Loucy (cell line): ENCODE results near the gene NID1.
"Not testable (repeated sequence)": the region's sequence is repeated elsewhere in the genome, so short reads cannot be mapped to it uniquely, and the experiment has no call there.

Experiments used
- H2AFZ ChIP-seq: fragments of 200-600 bp; sonication (generic); 2 replicates; pipeline ENCODE4 v1.6.0; 2016; ENCODE audit warnings: antibody characterized with exemption, mild to moderate bottlenecking, low read length, moderate library complexity
- H3F3A ChIP-seq: fragments of 200-600 bp; 2 replicates; pipeline ENCODE4 v1.6.0; 2016; ENCODE audit warnings: antibody characterized with exemption, low read depth, mild to moderate bottlenecking
- H3K27me3 ChIP-seq: fragments of 200-600 bp; sonication (generic); 2 replicates; pipeline ENCODE4 v1.6.1; 2014; ENCODE audit warnings: low read length, mild to moderate bottlenecking; ENCODE audit not compliant: insufficient read depth, poor library complexity, severe bottlenecking
- H3K36me3 ChIP-seq: fragments of 200-600 bp; sonication (generic); 2 replicates; pipeline ENCODE4 v1.6.1; 2016; ENCODE audit warnings: low read length; ENCODE audit not compliant: insufficient read depth
- H3K4me1 ChIP-seq: fragments of 200-600 bp; sonication (generic); 2 replicates; pipeline ENCODE4 v1.5.1; 2014; ENCODE audit warnings: low read length, mild to moderate bottlenecking; ENCODE audit not compliant: insufficient read depth, poor library complexity, severe bottlenecking
- H3K4me2 ChIP-seq: fragments of 200-600 bp; sonication (generic); 2 replicates; pipeline ENCODE4 v1.6.0; 2014; ENCODE audit warnings: antibody characterized with exemption, low read length, low read depth, mild to moderate bottlenecking; ENCODE audit not compliant: poor library complexity, severe bottlenecking
- H3K4me3 ChIP-seq: fragments of 200-600 bp; sonication (generic); 2 replicates; pipeline ENCODE4 v1.5.1; 2014; ENCODE audit warnings: low read length, mild to moderate bottlenecking, mixed read lengths; ENCODE audit not compliant: poor library complexity, severe bottlenecking
- H3K79me2 ChIP-seq: fragments of 200-600 bp; sonication (generic); 2 replicates; pipeline ENCODE4 v1.6.1; 2014; ENCODE audit warnings: low read length; ENCODE audit not compliant: insufficient read depth
- H3K9ac ChIP-seq: fragments of 200-600 bp; sonication (generic); 2 replicates; pipeline ENCODE4 v1.6.0; 2014; ENCODE audit warnings: mild to moderate bottlenecking, low read depth, low read length, moderate library complexity; ENCODE audit not compliant: poor library complexity, severe bottlenecking
- H3K9me2 ChIP-seq: fragments of 200-600 bp; sonication (generic); replicated peaks from 2 replicates; pipeline ENCODE4 v1.6.1; 2016; ENCODE audit warnings: low read depth, low read length, mixed read lengths
- H3K9me3 ChIP-seq: fragments of 200-600 bp; sonication (generic); 2 replicates; pipeline ENCODE4 v1.6.1; 2014; ENCODE audit warnings: mild to moderate bottlenecking, antibody characterized with exemption, low read length, low read depth; ENCODE audit not compliant: insufficient read depth
- H4K20me1 ChIP-seq: fragments of 200-600 bp; sonication (generic); 2 replicates; pipeline ENCODE4 v1.6.0; 2014; ENCODE audit warnings: antibody characterized with exemption, low read length, mild to moderate bottlenecking; ENCODE audit not compliant: insufficient read depth, poor library complexity, severe bottlenecking
- EZH2phosphoT487 ChIP-seq: fragments of 200-600 bp; IDR thresholded peaks from 2 replicates; pipeline ENCODE4 v1.6.1; 2018; ENCODE audit warnings: antibody characterized with exemption, mild to moderate bottlenecking, moderate library complexity, borderline replicate concordance
- TF ChIP-seq, protein P1 (sequence below): fragments of 200-600 bp; sonication (generic); conservative IDR thresholded peaks from 2 replicates; pipeline ENCODE4 v1.5.1; 2014; ENCODE audit warnings: mild to moderate bottlenecking, antibody characterized with exemption, low read length

NID1 gene

DNA sequence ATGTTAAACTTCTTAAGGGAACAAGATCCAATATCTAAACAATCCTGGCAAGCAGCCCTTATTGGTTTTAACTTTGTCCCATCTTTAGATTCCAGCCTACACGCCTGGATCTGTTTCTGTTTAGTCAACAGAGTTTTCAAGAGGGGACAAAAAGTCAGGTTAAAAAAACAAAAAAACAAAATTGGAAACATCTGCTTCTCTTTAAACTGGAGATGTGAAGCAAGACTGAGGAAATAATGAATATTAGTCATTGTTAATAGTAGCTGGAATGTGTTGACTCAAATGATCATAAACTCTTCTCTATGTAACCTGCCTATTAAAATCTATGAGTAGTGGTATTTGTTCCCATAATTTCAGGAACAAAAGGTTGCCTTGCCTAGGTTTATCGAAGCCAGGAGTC lies 55.0 kb downstream of the NID1 start:
- Histone ChIP-seq H3K4me2 (no peak overlapping the region), H3K4me1 (no peaks in the 10 kb centered on the region), H3K9me2 (no peaks in the 10 kb centered on the region), H4K20me1 (no peaks in the 10 kb centered on the region), H3K36me3 (no peaks in the 10 kb centered on the region), H3K4me3 (no peak overlapping the region), H3F3A (no peaks in the 10 kb centered on the region), H3K79me2 (no peaks in the 10 kb centered on the region), H2AFZ (no peak overlapping the region), H3K9me3 (no peaks in the 10 kb centered on the region), H3K27me3 (no peaks in the 10 kb centered on the region), H3K9ac (no peak overlapping the region)
- no peak for TF ChIP-seq EZH2phosphoT487
- TF ChIP-seq, protein P1, sequence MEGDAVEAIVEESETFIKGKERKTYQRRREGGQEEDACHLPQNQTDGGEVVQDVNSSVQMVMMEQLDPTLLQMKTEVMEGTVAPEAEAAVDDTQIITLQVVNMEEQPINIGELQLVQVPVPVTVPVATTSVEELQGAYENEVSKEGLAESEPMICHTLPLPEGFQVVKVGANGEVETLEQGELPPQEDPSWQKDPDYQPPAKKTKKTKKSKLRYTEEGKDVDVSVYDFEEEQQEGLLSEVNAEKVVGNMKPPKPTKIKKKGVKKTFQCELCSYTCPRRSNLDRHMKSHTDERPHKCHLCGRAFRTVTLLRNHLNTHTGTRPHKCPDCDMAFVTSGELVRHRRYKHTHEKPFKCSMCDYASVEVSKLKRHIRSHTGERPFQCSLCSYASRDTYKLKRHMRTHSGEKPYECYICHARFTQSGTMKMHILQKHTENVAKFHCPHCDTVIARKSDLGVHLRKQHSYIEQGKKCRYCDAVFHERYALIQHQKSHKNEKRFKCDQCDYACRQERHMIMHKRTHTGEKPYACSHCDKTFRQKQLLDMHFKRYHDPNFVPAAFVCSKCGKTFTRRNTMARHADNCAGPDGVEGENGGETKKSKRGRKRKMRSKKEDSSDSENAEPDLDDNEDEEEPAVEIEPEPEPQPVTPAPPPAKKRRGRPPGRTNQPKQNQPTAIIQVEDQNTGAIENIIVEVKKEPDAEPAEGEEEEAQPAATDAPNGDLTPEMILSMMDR = no peak

DNA sequence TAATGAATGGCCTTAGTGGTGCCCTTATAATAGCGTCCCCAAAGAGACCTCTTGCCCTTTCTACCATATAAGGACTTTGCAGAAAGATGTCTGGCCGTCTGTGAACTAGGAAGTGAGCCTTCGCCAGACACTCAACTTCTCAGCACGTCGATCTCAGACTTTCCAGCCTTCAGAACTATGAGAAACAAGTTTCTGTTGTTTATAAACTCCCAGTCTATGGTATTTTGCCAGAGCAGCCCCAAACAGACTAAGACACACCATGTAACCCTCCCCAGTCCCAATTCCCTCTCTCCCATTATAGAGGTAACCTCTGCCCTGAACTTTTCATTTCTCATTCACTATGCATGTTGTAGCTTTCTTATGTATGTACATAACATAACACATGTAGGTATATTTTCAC lies 55.7 kb downstream of the NID1 start:
- H3F3A ChIP-seq = no peaks in the 10 kb centered on the region
- H3K79me2 ChIP-seq = no peaks in the 10 kb centered on the region
- TF ChIP-seq EZH2phosphoT487 = no peak
- TF ChIP-seq, protein P1 = no peak
- no peak overlapping the region for H3K4me3 ChIP-seq
- no peak overlapping the region for H3K4me2 ChIP-seq
- H3K4me1 ChIP-seq = no peaks in the 10 kb centered on the region
- H4K20me1 ChIP-seq = no peaks in the 10 kb centered on the region
- H3K9ac ChIP-seq = no peak overlapping the region
- no peaks in the 10 kb centered on the region for H3K36me3 ChIP-seq
- H3K9me2 ChIP-seq = no peaks in the 10 kb centered on the region
- H2AFZ ChIP-seq = no peak overlapping the region
- H3K9me3 ChIP-seq = no peaks in the 10 kb centered on the region
- no peaks in the 10 kb centered on the region for H3K27me3 ChIP-seq

DNA sequence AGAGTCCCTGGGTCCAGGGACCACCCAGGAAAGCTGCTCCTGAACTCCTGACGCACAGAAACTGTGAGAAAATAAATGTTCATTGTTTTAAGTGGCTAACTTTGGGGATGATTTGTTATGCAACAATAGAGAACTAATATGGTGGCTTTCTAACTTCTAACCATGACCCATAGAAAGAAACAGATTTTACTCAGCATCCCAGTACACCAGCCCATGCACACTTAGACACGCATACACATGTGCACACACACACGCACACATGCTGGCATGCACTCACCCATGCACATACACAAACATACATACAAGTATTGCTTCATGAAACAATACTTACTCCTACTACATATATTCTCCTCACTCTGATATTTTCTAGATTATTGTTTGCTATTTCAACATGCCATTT lies 57.1 kb downstream of the NID1 start:
- no peaks in the 10 kb centered on the region for H3K9me2 ChIP-seq
- H3F3A ChIP-seq = no peaks in the 10 kb centered on the region
- H3K4me2 ChIP-seq = no peak overlapping the region
- no peaks in the 10 kb centered on the region for H3K9me3 ChIP-seq
- H3K79me2 ChIP-seq = no peaks in the 10 kb centered on the region
- H4K20me1 ChIP-seq = no peaks in the 10 kb centered on the region
- TF ChIP-seq, protein P1 = no peak
- TF ChIP-seq EZH2phosphoT487 = no peak
- no peaks in the 10 kb centered on the region for H3K27me3 ChIP-seq
- H3K4me3 ChIP-seq = no peak overlapping the region
- H3K36me3 ChIP-seq = no peaks in the 10 kb centered on the region
- H2AFZ ChIP-seq = no peak overlapping the region
- no peaks in the 10 kb centered on the region for H3K4me1 ChIP-seq
- H3K9ac ChIP-seq = no peak overlapping the region

DNA sequence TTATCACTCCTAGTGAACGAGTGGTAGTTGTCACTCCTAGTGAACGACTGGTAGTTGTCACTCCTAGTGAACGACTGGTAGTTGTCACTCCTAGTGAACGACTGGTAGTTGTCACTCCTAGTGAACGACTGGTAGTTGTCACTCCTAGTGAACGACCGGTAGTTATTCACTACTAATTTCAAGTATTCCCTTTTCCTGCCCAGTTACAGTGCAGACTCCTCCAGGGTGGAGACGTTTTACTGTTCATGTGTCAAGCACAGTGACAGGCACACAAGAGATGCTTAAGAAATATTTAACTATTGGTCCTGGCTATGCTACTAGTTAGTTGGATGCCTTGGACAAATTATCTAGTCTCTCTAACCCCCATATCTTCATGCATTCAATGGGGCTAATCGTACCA lies 61.8 kb downstream of the NID1 start:
- not testable (repeated sequence) for H3K27me3 ChIP-seq, H3K79me2 ChIP-seq, H3F3A ChIP-seq, H3K4me1 ChIP-seq, H3K9me2 ChIP-seq, H4K20me1 ChIP-seq, H2AFZ ChIP-seq, H3K9me3 ChIP-seq, H3K9ac ChIP-seq, H3K4me3 ChIP-seq, H3K4me2 ChIP-seq, H3K36me3 ChIP-seq
